HEK293 (cell line): ENCODE results near the gene HSD17B2.
"Not testable (repeated sequence)": the region's sequence is repeated elsewhere in the genome, so short reads cannot be mapped to it uniquely, and the experiment has no call there.

Source experiments
- CTCF ChIA-PET: fragments of 350-600 bp; formaldehyde crosslinking; extraction: SDS; loops from one replicate; lab custom pipeline; 2021; ENCODE audit warnings: antibody characterized with exemption; lab: Yijun Ruan, JAX
- POLR2A ChIA-PET: fragments of 300-600 bp; formaldehyde crosslinking; extraction: SDS; loops from one replicate; lab custom pipeline; 2020; ENCODE audit warnings: antibody characterized with exemption, inconsistent platforms; lab: Yijun Ruan, JAX
- H3K27ac ChIP-seq: fragments of 200-500 bp; sonication (Bioruptor generic); 2 replicates; pipeline ENCODE4 v1.5.1; 2014; ENCODE audit warnings: low read depth, low read length, control low read depth, inconsistent platforms; ENCODE audit errors: extremely low read depth
- H3K36me3 ChIP-seq, 2 experiments: fragments of 200-500 bp in 1 of 2; sonication (Bioruptor generic) in 1 of 2; 1 replicate in 1 of 2; 2 replicates in 1 of 2; pipeline ENCODE4 v1.5.1; 2014 to 2017; ENCODE audit warnings: inconsistent platforms in 2 of 2, low read length in 2 of 2; ENCODE audit not compliant: control insufficient read depth in 2 of 2, insufficient read depth in 1 of 2
- H3K4me1 ChIP-seq: fragments of 200-500 bp; sonication (Bioruptor generic); 2 replicates; pipeline ENCODE4 v1.5.1; 2014; ENCODE audit warnings: mild to moderate bottlenecking, low read length, inconsistent platforms; ENCODE audit not compliant: control insufficient read depth, insufficient read depth
- H3K4me3 ChIP-seq: 2 replicates; pipeline ENCODE4 v1.5.1; 2011; ENCODE audit warnings: low read depth, mild to moderate bottlenecking, control low read depth, low read length, moderate library complexity
- H3K9me3 ChIP-seq: fragments of 200-500 bp; sonication (Bioruptor generic); 2 replicates; pipeline ENCODE4 v1.5.1; 2014; ENCODE audit warnings: low read depth, low read length, inconsistent platforms; ENCODE audit not compliant: control insufficient read depth, insufficient read depth
- HOXA7 ChIP-seq: sonication (generic); formaldehyde crosslinking; IDR thresholded peaks from 2 replicates; pipeline ENCODE4 v1.8.1; 2022; ENCODE audit warnings: missing genetic modification reagents, borderline replicate concordance
- HOXD13 ChIP-seq: sonication (generic); formaldehyde crosslinking; IDR thresholded peaks from 2 replicates; pipeline ENCODE4 v1.8.0; 2022; ENCODE audit warnings: missing genetic modification reagents, borderline replicate concordance
- KLF10 ChIP-seq: fragments of 450-650 bp; IDR thresholded peaks from 2 replicates; pipeline ENCODE4 v1.5.1; 2018; ENCODE audit warnings: missing biosample characterization, mild to moderate bottlenecking, missing genetic modification characterization
- KLF16 ChIP-seq: fragments of 450-650 bp; formaldehyde crosslinking; IDR thresholded peaks from 2 replicates; pipeline ENCODE4 v1.5.1; 2017; ENCODE audit warnings: missing biosample characterization, missing genetic modification characterization
- SCRT1 ChIP-seq: fragments of 450-650 bp; formaldehyde crosslinking; IDR thresholded peaks from 2 replicates; pipeline ENCODE4 v1.5.1; 2016; ENCODE audit warnings: missing biosample characterization, missing genetic modification characterization, borderline replicate concordance
- SETDB1 ChIP-seq: IDR thresholded peaks from one replicate; pipeline ENCODE4 v1.6.1; 2017; ENCODE audit warnings: mild to moderate bottlenecking, low read length, moderate library complexity, mixed read lengths; ENCODE audit not compliant: insufficient read length
- SP7 ChIP-seq: fragments of 450-650 bp; formaldehyde crosslinking; IDR thresholded peaks from 2 replicates; pipeline ENCODE4 v1.5.1; 2016; ENCODE audit warnings: missing biosample characterization, missing genetic modification characterization
- TRIM28 ChIP-seq: IDR thresholded peaks from 2 replicates; pipeline ENCODE4 v1.6.1; 2011; ENCODE audit warnings: low read length, control low read depth, borderline replicate concordance
- ZBTB7A ChIP-seq: fragments of 450-650 bp; formaldehyde crosslinking; IDR thresholded peaks from 2 replicates; pipeline ENCODE4 v1.5.1; 2016; ENCODE audit warnings: low read depth, missing biosample characterization, missing genetic modification characterization
- ZBTB8A ChIP-seq: fragments of 450-650 bp; formaldehyde crosslinking; IDR thresholded peaks from 2 replicates; pipeline ENCODE4 v1.5.1; 2016; ENCODE audit warnings: missing biosample characterization, missing genetic modification characterization
- ZNF155 ChIP-seq: fragments of 450-650 bp; formaldehyde crosslinking; IDR thresholded peaks from 2 replicates; pipeline ENCODE4 v1.5.1; 2016; ENCODE audit warnings: missing biosample characterization, missing genetic modification characterization
- ZNF560 ChIP-seq: fragments of 450-650 bp; formaldehyde crosslinking; IDR thresholded peaks from 2 replicates; pipeline ENCODE4 v1.5.1; 2017; ENCODE audit warnings: missing biosample characterization, missing genetic modification characterization, borderline replicate concordance
- ZNF585B ChIP-seq: fragments of 450-650 bp; formaldehyde crosslinking; IDR thresholded peaks from 2 replicates; pipeline ENCODE4 v1.5.1; 2016; ENCODE audit warnings: missing biosample characterization, missing genetic modification characterization
- ZNF626 ChIP-seq: fragments of 450-650 bp; sonication (Bioruptor Pico); formaldehyde crosslinking; IDR thresholded peaks from 2 replicates; pipeline ENCODE4 v1.5.1; 2018; ENCODE audit warnings: missing biosample characterization, missing genetic modification characterization, inconsistent platforms
- ZNF747 ChIP-seq: fragments of 450-650 bp; formaldehyde crosslinking; IDR thresholded peaks from 2 replicates; pipeline ENCODE4 v1.5.1; 2016; ENCODE audit warnings: missing biosample characterization, missing genetic modification characterization
- ZNF776 ChIP-seq: fragments of 450-650 bp; formaldehyde crosslinking; IDR thresholded peaks from 2 replicates; pipeline ENCODE4 v1.5.0; 2017; ENCODE audit warnings: missing biosample characterization, missing genetic modification characterization, borderline replicate concordance
- TF ChIP-seq, protein P1 (sequence below): fragments of 450-650 bp; formaldehyde crosslinking; IDR thresholded peaks from 2 replicates; pipeline ENCODE4 v1.5.1; 2016; ENCODE audit warnings: missing biosample characterization, missing genetic modification characterization
- TF ChIP-seq, protein P2 (sequence below): fragments of 450-650 bp; formaldehyde crosslinking; IDR thresholded peaks from 2 replicates; pipeline ENCODE4 v1.5.1; 2016; ENCODE audit warnings: missing biosample characterization, missing genetic modification characterization
- TF ChIP-seq, protein P3 (sequence below): fragments of 450-650 bp; formaldehyde crosslinking; IDR thresholded peaks from 2 replicates; pipeline ENCODE4 v1.5.1; 2017; ENCODE audit warnings: missing biosample characterization, missing genetic modification characterization
- TF ChIP-seq, protein P4 (sequence below): fragments of 450-650 bp; formaldehyde crosslinking; IDR thresholded peaks from 2 replicates; pipeline ENCODE4 v1.5.1; 2016; ENCODE audit warnings: missing biosample characterization, missing genetic modification characterization

HSD17B2 gene

DNA sequence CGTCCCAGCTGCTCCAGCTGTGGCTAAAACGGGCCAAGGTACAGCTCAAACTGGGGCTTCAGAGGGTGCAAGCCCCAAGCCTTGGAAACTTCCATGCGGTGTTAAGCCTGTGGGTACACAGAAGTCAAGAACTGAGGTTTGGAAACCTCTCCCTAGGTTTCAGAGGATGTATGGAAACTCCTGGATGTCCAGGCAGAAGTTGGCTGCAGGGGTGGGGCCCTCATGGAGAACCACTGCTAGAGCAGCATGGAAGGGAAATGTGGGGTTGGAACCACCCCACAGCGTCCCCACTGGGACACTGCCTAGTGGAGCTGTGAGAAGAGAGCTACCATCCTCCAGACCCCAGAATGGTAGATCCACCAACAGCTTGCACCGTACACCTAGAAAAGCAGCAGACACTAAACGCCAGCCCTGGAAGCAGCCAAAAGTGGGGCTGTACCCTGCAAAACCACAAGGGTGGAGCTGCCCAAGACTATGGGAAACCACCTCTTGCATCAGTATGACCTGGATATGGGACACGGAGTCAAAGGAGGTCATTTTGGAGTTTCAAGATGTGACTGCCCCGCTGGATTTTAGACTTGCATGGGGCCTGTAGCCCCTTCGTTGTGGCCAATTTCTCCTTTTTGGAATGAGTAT is 26.0 kb upstream of the HSD17B2 start:
- POLR2A ChIA-PET, result no interaction called here
- no peak overlapping the region for H3K27ac ChIP-seq

DNA sequence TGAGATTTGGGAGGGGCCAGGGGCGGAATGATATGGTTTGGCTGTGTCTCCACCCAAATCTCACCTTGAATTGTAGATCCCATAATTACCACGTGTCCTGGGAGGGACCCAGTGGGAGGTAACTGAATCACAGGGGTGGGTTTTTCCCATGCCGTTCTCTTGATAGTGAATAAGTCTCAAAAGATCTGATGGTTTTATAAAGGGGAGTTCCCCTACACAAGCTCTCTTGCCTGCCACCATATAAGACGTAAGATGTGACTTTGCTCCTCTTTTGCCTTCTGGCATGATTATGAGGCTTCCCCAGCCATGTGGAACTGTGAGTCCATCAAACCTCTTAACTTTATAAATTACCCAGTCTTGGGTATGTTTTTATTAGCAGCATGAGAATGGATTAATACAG is 25.3 kb upstream of the HSD17B2 start:
- H3K9me3 ChIP-seq, H3K36me3 ChIP-seq, H3K27ac ChIP-seq, H3K4me3 ChIP-seq, H3K4me1 ChIP-seq, POLR2A ChIA-PET: not testable (repeated sequence)
- CTCF ChIA-PET, result interaction anchor here (0.6 kb wide), 1 partner anchor 1061 kb away, joined by 4 read pairs; no protein-coding TSS in a partner anchor

More for the DNA sequence above, 26.0 kb upstream of the HSD17B2 start:
- TF ChIP-seq ZNF585B (0 out of 2 replicates have a peak, but pooled peaks have one; percentile 26), ZNF626 (tag by site-specific recombination) (0 out of 2 replicates have a peak, but pooled peaks have one; percentile 13), KLF16 (tag by site-specific recombination) (no peak), SETDB1 (peak; percentile 84)
- CTCF ChIA-PET, result no interaction called here
- H3K4me1 ChIP-seq, result no peaks in the 10 kb centered on the region
- H3K4me3 ChIP-seq, result no peak overlapping the region
- no peaks in the 10 kb centered on the region for H3K9me3 ChIP-seq
- H3K36me3 ChIP-seq, result no peaks in the 10 kb centered on the region

DNA sequence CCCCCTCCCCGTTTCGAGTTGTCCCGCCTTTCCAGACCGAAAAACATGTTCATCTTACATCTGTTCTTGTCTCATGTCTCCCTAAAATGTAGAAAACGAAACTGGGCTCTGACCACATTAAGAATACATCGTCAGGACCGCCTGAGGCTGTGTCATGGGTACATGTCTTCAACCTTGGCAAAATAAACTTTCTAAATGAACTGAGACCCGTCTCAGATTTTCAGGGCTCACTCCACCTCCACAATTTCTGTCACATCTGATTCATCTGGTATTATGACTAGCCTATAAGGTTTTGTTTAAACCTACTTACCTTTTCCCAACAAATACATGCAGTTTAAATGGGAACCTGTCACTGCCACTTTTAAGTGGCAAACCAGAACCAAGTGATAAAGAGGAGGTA is 24.4 kb upstream of the HSD17B2 start:
- Histone ChIP-seq H3K27ac (no peak overlapping the region), H3K4me1 (no peaks in the 10 kb centered on the region), H3K9me3 (no peaks in the 10 kb centered on the region), H3K36me3 (no peaks in the 10 kb centered on the region), H3K4me3 (peak overlapping the region; percentile 45)
- POLR2A ChIA-PET, result no interaction called here
- CTCF ChIA-PET, result interaction anchor here (1.8 kb wide), 1 partner anchor 13 kb away, joined by 6 read pairs; no protein-coding TSS in a partner anchor
- TF ChIP-seq KLF10 (tag by site-specific recombination) (no peak), ZNF747 (tag by site-specific recombination) (no peak), ZNF155 (tag by site-specific recombination) (no peak), ZBTB8A (tag by site-specific recombination) (no peak), HOXA7 (CRISPR knock-in tag) (no peak), HOXD13 (CRISPR knock-in tag) (no peak), SCRT1 (tag by site-specific recombination) (no peak), TRIM28 (no peak)
- TF ChIP-seq, protein P1, sequence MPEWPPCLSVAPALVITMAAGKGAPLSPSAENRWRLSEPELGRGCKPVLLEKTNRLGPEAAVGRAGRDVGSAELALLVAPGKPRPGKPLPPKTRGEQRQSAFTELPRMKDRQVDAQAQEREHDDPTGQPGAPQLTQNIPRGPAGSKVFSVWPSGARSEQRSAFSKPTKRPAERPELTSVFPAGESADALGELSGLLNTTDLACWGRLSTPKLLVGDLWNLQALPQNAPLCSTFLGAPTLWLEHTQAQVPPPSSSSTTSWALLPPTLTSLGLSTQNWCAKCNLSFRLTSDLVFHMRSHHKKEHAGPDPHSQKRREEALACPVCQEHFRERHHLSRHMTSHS, result no peak

DNA sequence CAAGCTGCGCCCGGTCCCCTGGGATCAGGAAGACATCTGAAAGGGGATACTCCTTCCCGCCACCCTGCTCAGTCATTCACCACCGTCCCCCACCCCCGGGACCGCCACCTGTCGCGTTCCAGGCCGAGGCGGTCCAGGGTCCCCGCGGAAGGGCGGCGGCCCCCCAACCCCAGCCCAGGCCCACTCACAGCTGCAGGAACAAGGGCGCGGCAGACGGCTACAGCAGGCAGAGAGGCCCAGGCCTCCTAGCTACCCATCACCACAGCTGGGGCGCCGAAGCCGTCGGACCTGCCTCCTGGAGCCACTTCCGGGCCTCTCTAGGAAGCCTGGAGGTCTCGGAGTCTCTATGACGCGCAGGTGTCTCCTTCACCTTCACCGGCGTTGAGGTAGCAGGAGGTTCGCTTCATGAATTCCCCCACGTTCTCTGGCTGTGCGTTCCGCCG is 23.8 kb upstream of the HSD17B2 start, which contains the start of gene SDR42E1:
Gene SDR42E1, minus strand, starts transcription at position 272 of the 443 bp plus-strand sequence. CDS start 10,612 bp downstream, outside the sequence.
- H3K27ac ChIP-seq, result no peak within 1 kb of the TSS

More for the DNA sequence above, 23.8 kb upstream of the HSD17B2 start, which contains the start of gene SDR42E1:
- ChIA-PET CTCF (interaction anchor here (1.8 kb wide), 1 partner anchor 14 kb away, joined by 6 read pairs; no protein-coding TSS in a partner anchor), POLR2A (interaction anchor here (0.7 kb wide), 1 partner anchor 26 kb away, joined by 3 read pairs; no protein-coding TSS in a partner anchor)
- Histone ChIP-seq H3K4me1 (no peaks in the 10 kb centered on the region), H3K9me3 (no peaks in the 10 kb centered on the region), H3K36me3 (no peaks in the 10 kb centered on the region), H3K4me3 (peak within 1 kb of the TSS; percentile 45)
- no peak for TF ChIP-seq ZNF560 (tag by site-specific recombination)
- no peak for TF ChIP-seq SP7 (tag by site-specific recombination)
- TF ChIP-seq, protein P2, sequence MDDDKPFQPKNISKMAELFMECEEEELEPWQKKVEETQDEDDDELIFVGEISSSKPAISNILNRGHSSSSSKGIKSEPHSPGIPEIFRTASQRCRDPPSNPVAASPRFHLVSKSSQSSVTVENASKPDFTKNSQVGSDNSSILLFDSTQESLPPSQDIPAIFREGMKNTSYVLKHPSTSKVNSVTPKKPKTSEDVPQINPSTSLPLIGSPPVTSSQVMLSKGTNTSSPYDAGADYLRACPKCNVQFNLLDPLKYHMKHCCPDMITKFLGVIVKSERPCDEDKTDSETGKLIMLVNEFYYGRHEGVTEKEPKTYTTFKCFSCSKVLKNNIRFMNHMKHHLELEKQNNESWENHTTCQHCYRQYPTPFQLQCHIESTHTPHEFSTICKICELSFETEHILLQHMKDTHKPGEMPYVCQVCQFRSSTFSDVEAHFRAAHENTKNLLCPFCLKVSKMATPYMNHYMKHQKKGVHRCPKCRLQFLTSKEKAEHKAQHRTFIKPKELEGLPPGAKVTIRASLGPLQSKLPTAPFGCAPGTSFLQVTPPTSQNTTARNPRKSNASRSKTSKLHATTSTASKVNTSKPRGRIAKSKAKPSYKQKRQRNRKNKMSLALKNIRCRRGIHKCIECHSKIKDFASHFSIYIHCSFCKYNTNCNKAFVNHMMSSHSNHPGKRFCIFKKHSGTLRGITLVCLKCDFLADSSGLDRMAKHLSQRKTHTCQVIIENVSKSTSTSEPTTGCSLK (tag by site-specific recombination), result no peak
- TF ChIP-seq ZNF585B, result no peak
- no peak for TF ChIP-seq ZNF776 (tag by site-specific recombination)
- TF ChIP-seq HOXA7 (CRISPR knock-in tag), result no peak
- TF ChIP-seq, protein P3, sequence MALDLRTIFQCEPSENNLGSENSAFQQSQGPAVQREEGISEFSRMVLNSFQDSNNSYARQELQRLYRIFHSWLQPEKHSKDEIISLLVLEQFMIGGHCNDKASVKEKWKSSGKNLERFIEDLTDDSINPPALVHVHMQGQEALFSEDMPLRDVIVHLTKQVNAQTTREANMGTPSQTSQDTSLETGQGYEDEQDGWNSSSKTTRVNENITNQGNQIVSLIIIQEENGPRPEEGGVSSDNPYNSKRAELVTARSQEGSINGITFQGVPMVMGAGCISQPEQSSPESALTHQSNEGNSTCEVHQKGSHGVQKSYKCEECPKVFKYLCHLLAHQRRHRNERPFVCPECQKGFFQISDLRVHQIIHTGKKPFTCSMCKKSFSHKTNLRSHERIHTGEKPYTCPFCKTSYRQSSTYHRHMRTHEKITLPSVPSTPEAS (tag by site-specific recombination), result no peak
- TF ChIP-seq, protein P4, sequence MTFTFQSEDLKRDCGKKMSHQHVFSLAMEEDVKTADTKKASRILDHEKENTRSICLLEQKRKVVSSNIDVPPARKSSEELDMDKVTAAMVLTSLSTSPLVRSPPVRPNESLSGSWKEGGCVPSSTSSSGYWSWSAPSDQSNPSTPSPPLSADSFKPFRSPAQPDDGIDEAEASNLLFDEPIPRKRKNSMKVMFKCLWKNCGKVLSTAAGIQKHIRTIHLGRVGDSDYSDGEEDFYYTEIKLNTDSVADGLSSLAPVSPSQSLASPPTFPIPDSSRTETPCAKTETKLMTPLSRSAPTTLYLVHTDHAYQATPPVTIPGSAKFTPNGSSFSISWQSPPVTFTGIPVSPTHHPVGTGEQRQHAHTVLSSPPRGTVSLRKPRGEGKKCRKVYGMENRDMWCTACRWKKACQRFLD (tag by site-specific recombination), result no peak
- TF ChIP-seq ZBTB7A, result no peak
